Peyer's patch (tissue), 4 donors: ENCODE data around the gene TBL1XR1. TPM values are rescaled to one million over a fixed set of nuclear protein-coding genes. Genes with fewer than 3 reads are reported as not detected.

Source experiments
- DNase-seq, 3 donors: peaks; one replicate each; pipeline ENCODE4 v3.0.0-alpha.2; 2017 to 2019
- H3K27ac ChIP-seq, 4 donors: fragments of 200-600 bp; sonication (generic); one replicate each; pipeline ENCODE4 v1.5.1; 2016 to 2019
- H3K27me3 ChIP-seq, 2 donors: fragments of 200-600 bp; sonication (generic); one replicate each; pipeline ENCODE4 v1.5.1; 2019
- H3K36me3 ChIP-seq, 3 donors: fragments of 200-600 bp; sonication (generic); one replicate each; pipeline ENCODE4 v1.5.1; 2016 to 2019
- H3K4me1 ChIP-seq, 4 donors: fragments of 200-600 bp; sonication (generic); one replicate each; pipeline ENCODE4 v1.5.1; 2016 to 2019
- H3K4me3 ChIP-seq, 4 donors: fragments of 200-600 bp; sonication (generic); 1 replicate in 3 of 4; 2 replicates in 1 of 4; pipeline ENCODE4 v1.5.1; 2016 to 2019; ENCODE audit warnings: mild to moderate bottlenecking in 1 of 4
- H3K9me3 ChIP-seq, 4 donors: fragments of 200-600 bp; sonication (generic); one replicate each; pipeline ENCODE4 v1.5.1; 2016 to 2019; ENCODE audit warnings: mild to moderate bottlenecking in 1 of 4
- POLR2A ChIP-seq, 2 donors: fragments of 450-650 bp; IDR thresholded peaks; one replicate each; pipeline ENCODE4 v1.5.1; 2017; ENCODE audit warnings: antibody characterized with exemption in 2 of 2, mild to moderate bottlenecking in 2 of 2, moderate library complexity in 2 of 2
- total RNA-seq, 4 donors: library from RNA; depleted of rRNA; stranded (reverse); fragments of >200 nt; gene quantifications; one replicate each; pipeline ENCODE4 v1.1.0, GENCODE V29; 2016
- TF ChIP-seq, protein P1 (sequence below), 6 experiments: fragments of 450-650 bp in 4 of 6; fragments of 200-600 bp in 2 of 6; sonication (generic) in 1 of 6; IDR thresholded peaks; one replicate each; pipeline ENCODE4 v1.5.1; 2017 to 2019; ENCODE audit warnings: antibody characterized with exemption in 6 of 6, mild to moderate bottlenecking in 3 of 6, moderate library complexity in 1 of 6

Gene TBL1XR1
- total RNA-seq, 4 donors from 2014 or later, result 40.7 to 81.7 (median 69.4) TPM

DNA sequence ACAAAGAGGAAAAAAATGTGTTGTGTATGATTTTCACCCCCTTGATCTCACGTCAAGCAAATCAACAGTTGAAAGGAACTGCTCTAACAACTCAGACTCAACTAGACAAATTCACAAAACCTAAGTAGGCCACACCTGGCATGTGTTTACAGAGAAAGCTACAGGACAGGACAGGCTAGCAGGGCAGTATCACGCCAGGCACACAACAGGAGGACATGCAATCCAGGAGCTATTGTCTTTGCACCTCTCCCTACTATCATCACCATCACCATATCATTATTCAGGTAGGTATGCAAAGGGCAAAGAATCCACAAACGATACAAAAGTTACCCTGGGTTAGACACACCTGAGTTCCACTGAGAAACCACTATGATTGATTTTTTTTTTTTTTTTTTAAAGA is 86.4 kb downstream of the TBL1XR1 start:
- no peak for DNase-seq
- no peaks in the 10 kb centered on the region for H3K27me3 ChIP-seq
- no peak overlapping the region for H3K4me3 ChIP-seq
- no peak for TF ChIP-seq POLR2A (IDR thresholded peaks at IDR 0.05)
- TF ChIP-seq, protein P1, sequence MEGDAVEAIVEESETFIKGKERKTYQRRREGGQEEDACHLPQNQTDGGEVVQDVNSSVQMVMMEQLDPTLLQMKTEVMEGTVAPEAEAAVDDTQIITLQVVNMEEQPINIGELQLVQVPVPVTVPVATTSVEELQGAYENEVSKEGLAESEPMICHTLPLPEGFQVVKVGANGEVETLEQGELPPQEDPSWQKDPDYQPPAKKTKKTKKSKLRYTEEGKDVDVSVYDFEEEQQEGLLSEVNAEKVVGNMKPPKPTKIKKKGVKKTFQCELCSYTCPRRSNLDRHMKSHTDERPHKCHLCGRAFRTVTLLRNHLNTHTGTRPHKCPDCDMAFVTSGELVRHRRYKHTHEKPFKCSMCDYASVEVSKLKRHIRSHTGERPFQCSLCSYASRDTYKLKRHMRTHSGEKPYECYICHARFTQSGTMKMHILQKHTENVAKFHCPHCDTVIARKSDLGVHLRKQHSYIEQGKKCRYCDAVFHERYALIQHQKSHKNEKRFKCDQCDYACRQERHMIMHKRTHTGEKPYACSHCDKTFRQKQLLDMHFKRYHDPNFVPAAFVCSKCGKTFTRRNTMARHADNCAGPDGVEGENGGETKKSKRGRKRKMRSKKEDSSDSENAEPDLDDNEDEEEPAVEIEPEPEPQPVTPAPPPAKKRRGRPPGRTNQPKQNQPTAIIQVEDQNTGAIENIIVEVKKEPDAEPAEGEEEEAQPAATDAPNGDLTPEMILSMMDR (IDR thresholded peaks at IDR 0.05), result no peak
- H3K36me3 ChIP-seq, result no peaks in the 10 kb centered on the region
- H3K9me3 ChIP-seq, result no peaks in the 10 kb centered on the region
- H3K4me1 ChIP-seq, result peaks cover 3 to 11% (median 8%) of the 10 kb centered on the region in 4 donors
- peak overlapping the region in 1 of 4 donors; percentile 39 for H3K27ac ChIP-seq

DNA sequence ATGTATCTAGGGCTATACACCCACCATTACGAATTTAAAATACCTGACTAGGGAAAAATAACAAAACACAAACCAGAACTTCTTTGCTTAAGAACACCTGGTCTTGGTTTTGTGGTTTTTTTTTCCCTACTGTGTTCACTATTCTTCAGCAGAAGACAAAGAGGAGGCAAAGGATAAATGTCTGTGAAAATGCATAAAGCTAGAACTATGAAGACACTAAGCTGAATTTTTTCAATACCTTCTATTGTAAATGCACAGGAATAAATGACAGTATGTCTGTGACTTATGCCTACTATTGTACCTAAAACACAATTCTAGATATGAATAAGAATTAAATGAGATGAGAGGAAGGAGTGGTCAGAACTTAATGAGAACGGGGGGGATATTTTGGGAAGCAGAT is 86.9 kb downstream of the TBL1XR1 start:
- Histone ChIP-seq H3K4me1 (peaks cover 3 to 11% (median 8%) of the 10 kb centered on the region in 4 donors), H3K27ac (peak overlapping the region in 1 of 4 donors; percentile 39)

DNA sequence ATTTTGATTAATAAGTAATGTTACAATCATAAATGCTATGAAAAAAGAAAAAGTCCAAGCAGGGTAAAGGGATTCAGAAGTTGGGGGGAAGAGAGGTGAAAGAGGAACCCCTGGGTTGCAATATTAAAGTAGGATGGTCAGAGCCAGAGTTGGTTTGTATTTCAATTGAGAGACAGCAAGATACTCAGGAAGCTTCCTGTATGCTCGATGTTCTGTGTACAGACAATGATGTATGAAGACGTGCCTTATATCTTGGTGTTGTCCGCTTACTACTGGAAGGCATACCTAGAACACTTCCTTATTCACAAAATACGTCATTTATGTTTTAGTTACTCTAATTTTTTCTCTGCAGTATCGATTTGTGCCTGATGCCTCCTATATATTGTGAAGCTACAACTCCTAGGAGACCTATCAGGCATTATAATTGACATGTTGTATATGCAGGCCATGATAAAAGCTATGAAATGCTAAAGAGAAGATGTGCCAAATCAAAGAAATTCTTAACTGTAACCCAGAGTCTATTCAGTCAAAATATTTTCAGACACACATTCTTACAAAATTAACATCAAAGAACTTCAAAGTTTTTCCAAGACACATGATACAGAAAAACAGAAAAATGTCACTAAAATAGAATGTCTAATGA is 87.5 kb downstream of the TBL1XR1 start:
- Histone ChIP-seq H3K4me1 (peaks cover 3 to 11% (median 8%) of the 10 kb centered on the region in 4 donors), H3K4me3 (no peak overlapping the region), H3K36me3 (no peaks in the 10 kb centered on the region), H3K27me3 (no peaks in the 10 kb centered on the region), H3K9me3 (no peaks in the 10 kb centered on the region), H3K27ac (no peak overlapping the region)
- no peak for TF ChIP-seq POLR2A (IDR thresholded peaks at IDR 0.05)
- TF ChIP-seq, protein P1 (IDR thresholded peaks at IDR 0.05), result no peak
- no peak for DNase-seq

More for the DNA sequence above, 86.9 kb downstream of the TBL1XR1 start:
- no peaks in the 10 kb centered on the region for H3K9me3 ChIP-seq
- H3K4me3 ChIP-seq, result no peak overlapping the region
- H3K36me3 ChIP-seq, result no peaks in the 10 kb centered on the region
- no peaks in the 10 kb centered on the region for H3K27me3 ChIP-seq
- TF ChIP-seq, protein P1 (IDR thresholded peaks at IDR 0.05), result no peak
- no peak for TF ChIP-seq POLR2A (IDR thresholded peaks at IDR 0.05)
- no peak for DNase-seq

DNA sequence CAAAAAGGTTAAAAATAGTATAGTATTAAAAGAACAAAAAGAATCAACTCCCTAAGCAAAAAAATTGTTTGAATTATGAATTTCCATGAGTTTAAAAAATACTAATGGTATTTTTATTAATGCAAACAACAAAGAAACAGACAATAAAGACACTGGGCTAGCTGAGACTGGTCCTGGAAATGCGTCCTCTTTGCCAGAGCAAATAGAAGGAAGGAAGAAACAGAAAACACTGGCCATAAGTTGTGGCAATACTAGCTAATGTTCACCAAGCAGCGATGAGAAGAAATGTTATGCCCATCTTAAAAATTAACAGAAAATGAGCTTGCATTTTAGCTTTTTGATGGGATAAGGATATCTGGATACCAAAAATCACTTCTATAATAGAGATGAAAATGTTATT is 88.6 kb downstream of the TBL1XR1 start:
- DNase-seq, result no peak
- no peaks in the 10 kb centered on the region for H3K9me3 ChIP-seq
- H3K36me3 ChIP-seq, result no peaks in the 10 kb centered on the region
- no peak overlapping the region for H3K4me3 ChIP-seq
- peaks cover 3 to 17% (median 8%) of the 10 kb centered on the region in 4 donors for H3K4me1 ChIP-seq
- TF ChIP-seq, protein P1 (IDR thresholded peaks at IDR 0.05), result no peak
- TF ChIP-seq POLR2A (IDR thresholded peaks at IDR 0.05), result no peak
- no peak overlapping the region for H3K27ac ChIP-seq
- no peaks in the 10 kb centered on the region for H3K27me3 ChIP-seq

DNA sequence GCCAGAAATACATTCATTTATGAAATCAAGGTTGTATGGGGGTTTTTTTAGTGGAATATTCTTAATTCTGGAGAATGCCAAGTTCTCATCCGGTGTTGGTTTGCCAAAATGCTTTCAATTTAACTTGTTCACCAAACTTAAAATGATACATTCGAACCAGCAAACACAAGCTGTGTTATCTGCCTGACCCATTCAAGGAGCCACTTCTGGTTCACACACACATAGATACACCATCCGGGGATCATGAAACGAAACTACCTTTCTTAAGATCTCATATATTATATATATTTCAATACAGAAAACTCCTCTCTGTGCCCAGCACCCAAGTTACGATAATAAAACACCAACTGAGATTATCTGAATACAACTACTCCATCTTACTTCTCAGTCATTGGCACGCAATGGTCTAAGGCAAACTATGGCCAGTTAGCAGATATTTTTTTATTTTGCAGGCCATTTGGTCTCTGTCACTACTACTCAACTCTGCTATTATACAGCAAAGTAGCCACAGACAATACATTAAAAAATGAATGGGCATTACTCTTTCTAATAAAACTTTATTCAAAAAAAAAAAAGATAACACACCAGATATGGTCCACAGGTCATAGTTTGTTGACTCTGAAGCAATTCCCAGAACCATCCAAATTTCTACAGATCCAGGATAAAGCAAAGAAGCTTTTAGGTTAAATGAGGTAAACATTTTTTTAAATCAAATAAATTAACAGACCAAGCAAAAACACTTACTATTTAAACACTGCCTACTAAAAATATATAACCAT is 89.6 kb downstream of the TBL1XR1 start:
- Histone ChIP-seq H3K4me3 (no peak overlapping the region), H3K27ac (no peak overlapping the region), H3K9me3 (no peaks in the 10 kb centered on the region), H3K4me1 (peaks cover 3 to 17% (median 8%) of the 10 kb centered on the region in 4 donors), H3K27me3 (no peaks in the 10 kb centered on the region), H3K36me3 (no peaks in the 10 kb centered on the region)
- TF ChIP-seq POLR2A (IDR thresholded peaks at IDR 0.05), result no peak
- TF ChIP-seq, protein P1 (IDR thresholded peaks at IDR 0.05), result no peak
- no peak for DNase-seq
